Neural cell (in vitro differentiated cells): ENCODE data around the gene CCDC148. TPM values are rescaled to one million over a fixed set of nuclear protein-coding genes. Genes with fewer than 3 reads are reported as not detected.
"Not testable (repeated sequence)": the region's sequence is repeated elsewhere in the genome, so short reads cannot be mapped to it uniquely, and the experiment has no call there.

Experiments used
- H2AFZ ChIP-seq: fragments of 200-600, 300-800 bp; sonication (generic), shearing (Covaris generic); 2 replicates; pipeline ENCODE4 v1.6.0; 2014; ENCODE audit warnings: low read depth, mild to moderate bottlenecking, antibody characterized with exemption, low read length, moderate library complexity
- H3F3A ChIP-seq: fragments of 200-600 bp; shearing (Covaris generic); 2 replicates; pipeline ENCODE4 v1.6.1; 2016; ENCODE audit warnings: mild to moderate bottlenecking, moderate library complexity, mixed read lengths, antibody characterized with exemption, low read length; ENCODE audit not compliant: insufficient read depth, poor library complexity, severe bottlenecking
- H3K27ac ChIP-seq: fragments of 200-600, 300-800 bp; sonication (generic), shearing (Covaris generic); 2 replicates; pipeline ENCODE4 v1.5.1; 2014; ENCODE audit warnings: mild to moderate bottlenecking, low read length, moderate library complexity
- H3K27me3 ChIP-seq: fragments of 300-800, 200-600 bp; sonication (generic), shearing (Covaris generic); 2 replicates; pipeline ENCODE4 v1.6.0; 2014; ENCODE audit warnings: mild to moderate bottlenecking, low read depth, low read length, moderate library complexity; ENCODE audit not compliant: insufficient read depth
- H3K36me3 ChIP-seq: fragments of 300-800, 200-600 bp; sonication (generic), shearing (Covaris generic); 2 replicates; pipeline ENCODE4 v1.5.1; 2014; ENCODE audit warnings: mild to moderate bottlenecking, antibody characterized with exemption, low read length, moderate library complexity; ENCODE audit not compliant: insufficient read depth
- H3K4me2 ChIP-seq: fragments of 300-800, 200-600 bp; sonication (generic), shearing (Covaris generic); 2 replicates; pipeline ENCODE4 v1.6.0; 2014; ENCODE audit warnings: mild to moderate bottlenecking, low read length
- H3K4me3 ChIP-seq: fragments of 300-800, 200-600 bp; sonication (generic), shearing (Covaris generic); 2 replicates; pipeline ENCODE4 v1.5.1; 2014; ENCODE audit warnings: mild to moderate bottlenecking, low read length, moderate library complexity
- H3K79me2 ChIP-seq: fragments of 200-600 bp; shearing (Covaris generic); replicated peaks from 2 replicates; pipeline ENCODE4 v1.6.0; 2014; ENCODE audit warnings: mild to moderate bottlenecking, low read length, moderate library complexity; ENCODE audit not compliant: insufficient read depth
- H3K9ac ChIP-seq: fragments of 300-800, 200-600 bp; sonication (generic), shearing (Covaris generic); 2 replicates; pipeline ENCODE4 v1.6.1; 2016; ENCODE audit warnings: mild to moderate bottlenecking, low read length, mixed read lengths
- H3K9me2 ChIP-seq: fragments of 200-600 bp; shearing (Covaris generic); 2 replicates; pipeline ENCODE4 v1.6.1; 2016; ENCODE audit warnings: mild to moderate bottlenecking, low read length, mixed read lengths; ENCODE audit not compliant: insufficient read depth
- H3K9me3 ChIP-seq: fragments of 200-600, 300-800 bp; sonication (generic), shearing (Covaris generic); 2 replicates; pipeline ENCODE4 v1.6.1; 2016; ENCODE audit warnings: mild to moderate bottlenecking, mixed run types, low read length, moderate library complexity, mixed read lengths
- H4K20me1 ChIP-seq: fragments of 200-600 bp; shearing (Covaris generic); 2 replicates; pipeline ENCODE4 v1.6.1; 2016; ENCODE audit warnings: mild to moderate bottlenecking, mixed run types; ENCODE audit not compliant: insufficient read depth
- CTCF ChIP-seq: fragments of 450-650 bp; IDR thresholded peaks from 2 replicates; pipeline ENCODE4 v1.5.1; 2014; ENCODE audit warnings: antibody characterized with exemption, mild to moderate bottlenecking, moderate library complexity; ENCODE audit not compliant: poor library complexity, severe bottlenecking
- EP300 ChIP-seq: fragments of 450-650 bp; conservative IDR thresholded peaks from 2 replicates; pipeline ENCODE4 v1.6.1; 2014; ENCODE audit warnings: antibody characterized with exemption, mild to moderate bottlenecking, moderate library complexity; ENCODE audit not compliant: poor library complexity, severe bottlenecking
- EZH2 ChIP-seq: fragments of 200-600, 300-800 bp; shearing (Covaris generic), sonication (generic); IDR thresholded peaks from 2 replicates; pipeline ENCODE4 v1.6.1; 2014; ENCODE audit warnings: antibody characterized with exemption, low read length, borderline replicate concordance, mild to moderate bottlenecking; ENCODE audit not compliant: insufficient read depth, poor library complexity, severe bottlenecking
- MXI1 ChIP-seq: fragments of 450-650 bp; conservative IDR thresholded peaks from 2 replicates; pipeline ENCODE4 v1.6.1; 2014; ENCODE audit warnings: antibody characterized with exemption, mild to moderate bottlenecking; ENCODE audit not compliant: poor library complexity, severe bottlenecking
- POLR2AphosphoS5 ChIP-seq: IDR thresholded peaks from 2 replicates; pipeline ENCODE4 v1.6.1; 2012
- RAD21 ChIP-seq: fragments of 450-650 bp; conservative IDR thresholded peaks from 2 replicates; pipeline ENCODE4 v1.6.1; 2014; ENCODE audit warnings: antibody characterized with exemption, mild to moderate bottlenecking, moderate library complexity
- REST ChIP-seq: IDR thresholded peaks from 2 replicates; pipeline ENCODE4 v1.6.1; 2012; ENCODE audit warnings: borderline replicate concordance
- SMC3 ChIP-seq: fragments of 450-650 bp; conservative IDR thresholded peaks from 2 replicates; pipeline ENCODE4 v1.6.1; 2014; ENCODE audit warnings: antibody characterized with exemption, mild to moderate bottlenecking, moderate library complexity; ENCODE audit not compliant: poor library complexity
- TAF1 ChIP-seq: IDR thresholded peaks from 2 replicates; pipeline ENCODE4 v1.6.1; 2012; ENCODE audit warnings: low read depth
- polyA plus RNA-seq: library from polyadenylated mRNA; depleted of rRNA; stranded (reverse); fragments of >200 nt; gene quantifications from 2 replicates; pipeline ENCODE4 v1.2.3, GENCODE V29; 2014

The CCDC148 gene
- polyA plus RNA-seq, 1 donor from 2014 or later: 1.8 TPM

GRCh38 chr2:158312981-158313380 is 143.6 kb downstream of the CCDC148 start:
- Histone ChIP-seq H3F3A (no peaks in the 10 kb centered on the region), H3K27me3 (no peaks in the 10 kb centered on the region), H3K36me3 (no peaks in the 10 kb centered on the region), H2AFZ (no peak overlapping the region), H3K27ac (no peak overlapping the region), H3K4me2 (no peak overlapping the region), H3K79me2 (no peaks in the 10 kb centered on the region), H3K9me2 (no peaks in the 10 kb centered on the region), H3K9me3 (no peaks in the 10 kb centered on the region), H3K4me3 (no peak overlapping the region), H4K20me1 (no peaks in the 10 kb centered on the region), H3K9ac (no peak overlapping the region)
- TF ChIP-seq CTCF: no peak

GRCh38 chr2:158310407-158310806 is 146.1 kb downstream of the CCDC148 start:
- H2AFZ ChIP-seq, H3K9me3 ChIP-seq, H3K4me2 ChIP-seq, H3K27me3 ChIP-seq, H3K79me2 ChIP-seq, H3K4me3 ChIP-seq, H3F3A ChIP-seq, H3K36me3 ChIP-seq, H3K9ac ChIP-seq, H3K9me2 ChIP-seq, H4K20me1 ChIP-seq, H3K27ac ChIP-seq: not testable (repeated sequence)

GRCh38 chr2:158305501-158305900 is 151.1 kb downstream of the CCDC148 start:
- no peaks in the 10 kb centered on the region for H4K20me1 ChIP-seq

More at GRCh38 chr2:158305501-158305900, 151.1 kb downstream of the CCDC148 start:
- TF ChIP-seq POLR2AphosphoS5 (no peak), TAF1 (no peak), MXI1 (no peak), RAD21 (no peak), EP300 (no peak), SMC3 (no peak), CTCF (no peak), EZH2 (no peak), REST (no peak)
- H3K9me2 ChIP-seq: no peaks in the 10 kb centered on the region
- H3K9me3 ChIP-seq: no peaks in the 10 kb centered on the region
- no peaks in the 10 kb centered on the region for H3K79me2 ChIP-seq
- no peak overlapping the region for H2AFZ ChIP-seq
- H3K36me3 ChIP-seq: no peaks in the 10 kb centered on the region
- H3F3A ChIP-seq: no peaks in the 10 kb centered on the region
- no peaks in the 10 kb centered on the region for H3K27me3 ChIP-seq
- no peak overlapping the region for H3K4me3 ChIP-seq
- no peak overlapping the region for H3K27ac ChIP-seq
- H3K4me2 ChIP-seq: no peak overlapping the region
- H3K9ac ChIP-seq: no peak overlapping the region
